Activated T-cell treated with anti-CD3 and anti-CD28 coated beads, Interleukin-2, amount 50 U/mL, for 72 hours (primary cell): ENCODE measurements around the gene AKR1B15. TPM values are rescaled to one million over a fixed set of nuclear protein-coding genes. Genes with fewer than 3 reads are reported as not detected.
A peak's percentile ranks its signal among the peaks of the same experiment; 100 is the strongest.
"Not testable (repeated sequence)": the region's sequence is repeated elsewhere in the genome, so short reads cannot be mapped to it uniquely, and the experiment has no call there.

ENCODE experiments used
- ATAC-seq, 2 donors: fragments of 150-1000 bp; cut with Tn5 transposase; replicated peaks in 1 of 2; 2 replicates each; pipeline ENCODE4 v1.10.0; 2021; ENCODE audit warnings: moderate library complexity in 2 of 2, mild to moderate bottlenecking in 1 of 2
- DNase-seq, 2 donors: peaks; one replicate each; pipeline ENCODE4 v3.0.0; 2021 to 2022; ENCODE audit warnings: mixed read lengths in 1 of 2
- H3K27ac Mint-ChIP-seq: one replicate; pipeline ENCODE4 v1.8.0; 2022; ENCODE audit warnings: mild to moderate bottlenecking, moderate library complexity, mixed read lengths
- H3K27me3 Mint-ChIP-seq: one replicate; pipeline ENCODE4 v1.8.0; 2022; ENCODE audit warnings: low read depth, mixed read lengths
- H3K36me3 Mint-ChIP-seq, 2 donors: one replicate each; pipeline ENCODE4 v1.8.0; 2022; ENCODE audit warnings: mixed read lengths in 2 of 2, mild to moderate bottlenecking in 1 of 2; ENCODE audit not compliant: insufficient read depth in 2 of 2
- H3K4me1 Mint-ChIP-seq: one replicate; pipeline ENCODE4 v1.8.0; 2022; ENCODE audit warnings: low read depth, mixed read lengths
- H3K4me3 Mint-ChIP-seq, 2 donors: one replicate each; pipeline ENCODE4 v1.8.0; 2022; ENCODE audit warnings: mild to moderate bottlenecking in 2 of 2, mixed read lengths in 2 of 2, moderate library complexity in 2 of 2
- H3K9me3 Mint-ChIP-seq, 2 donors: one replicate each; pipeline ENCODE4 v1.8.0; 2022; ENCODE audit warnings: mixed read lengths in 2 of 2
- total RNA-seq, 2 donors: library from RNA; stranded (reverse); gene quantifications; one replicate each; pipeline ENCODE4 v1.2.3, GENCODE V29; 2022

AKR1B15 gene
- total RNA-seq, 2 donors from 2014 or later, result not detected

GRCh38 chr7:134554417-134554966, 5.6 kb downstream of the AKR1B15 start:
- DNase-seq, result no peak
- ATAC-seq, result no peak
- Mint-ChIP-seq H3K27ac (no peak overlapping the region), H3K4me3 (no peak overlapping the region), H3K27me3 (no peaks in the 10 kb centered on the region), H3K9me3 (no peaks in the 10 kb centered on the region), H3K4me1 (no peaks in the 10 kb centered on the region), H3K36me3 (no peaks in the 10 kb centered on the region)

- H3K4me3 Mint-ChIP-seq, result no peak overlapping the region
- H3K36me3 Mint-ChIP-seq, result peaks cover 0 to 3% of the 10 kb centered on the region in 2 donors
- DNase-seq, result no peak
Measured at GRCh38 chr7:134557391-134557790, 8.5 kb downstream of the AKR1B15 start.

GRCh38 chr7:134558370-134558769, 9.5 kb downstream of the AKR1B15 start:
- peaks cover 5% of the 10 kb centered on the region for H3K4me1 Mint-ChIP-seq
- ATAC-seq (no peak), DNase-seq (no peak)
- H3K36me3 Mint-ChIP-seq, result peaks cover 5 to 8% of the 10 kb centered on the region in 2 donors
- H3K4me3 Mint-ChIP-seq, result no peak overlapping the region
- H3K27me3 Mint-ChIP-seq, result no peaks in the 10 kb centered on the region
- H3K27ac Mint-ChIP-seq, result no peak overlapping the region
- H3K9me3 Mint-ChIP-seq, result peaks cover 3 to 4% of the 10 kb centered on the region in 2 donors

More at GRCh38 chr7:134557391-134557790, 8.5 kb downstream of the AKR1B15 start:
- Mint-ChIP-seq H3K9me3 (no peaks in the 10 kb centered on the region), H3K4me1 (peaks cover 5% of the 10 kb centered on the region), H3K27ac (no peak overlapping the region), H3K27me3 (no peaks in the 10 kb centered on the region)
- ATAC-seq, result no peak

- not testable (repeated sequence) for H3K4me1 Mint-ChIP-seq, H3K9me3 Mint-ChIP-seq, H3K4me3 Mint-ChIP-seq, H3K27me3 Mint-ChIP-seq, H3K27ac Mint-ChIP-seq, DNase-seq, H3K36me3 Mint-ChIP-seq, ATAC-seq
Measured at GRCh38 chr7:134561616-134562015, 12.7 kb downstream of the AKR1B15 start.

- H3K4me1 Mint-ChIP-seq, result peaks cover 5% of the 10 kb centered on the region
- H3K4me3 Mint-ChIP-seq, result no peak overlapping the region
- H3K27me3 Mint-ChIP-seq, result no peaks in the 10 kb centered on the region
- peaks cover 7 to 8% of the 10 kb centered on the region in 2 donors for H3K36me3 Mint-ChIP-seq
- H3K9me3 Mint-ChIP-seq, result peaks cover 4 to 7% of the 10 kb centered on the region in 2 donors
- DNase-seq (no peak), ATAC-seq (peak in 1 of 2 donors; percentile 53)
- H3K27ac Mint-ChIP-seq, result no peak overlapping the region
Measured at GRCh38 chr7:134562136-134562535, 13.2 kb downstream of the AKR1B15 start.

GRCh38 chr7:134563398-134563749, 14.5 kb downstream of the AKR1B15 start:
- H3K27ac Mint-ChIP-seq, H3K9me3 Mint-ChIP-seq, H3K4me3 Mint-ChIP-seq, ATAC-seq, H3K27me3 Mint-ChIP-seq, DNase-seq, H3K4me1 Mint-ChIP-seq, H3K36me3 Mint-ChIP-seq: not testable (repeated sequence)

- peaks cover 5% of the 10 kb centered on the region for H3K4me1 Mint-ChIP-seq
- no peak for DNase-seq
- H3K9me3 Mint-ChIP-seq, result peaks cover 7 to 11% of the 10 kb centered on the region in 2 donors
- no peaks in the 10 kb centered on the region for H3K27me3 Mint-ChIP-seq
- ATAC-seq, result no peak
- H3K4me3 Mint-ChIP-seq, result no peak overlapping the region
- H3K36me3 Mint-ChIP-seq, result peaks cover 8% of the 10 kb centered on the region in 2 donors
- H3K27ac Mint-ChIP-seq, result no peak overlapping the region
Measured at GRCh38 chr7:134565643-134566136, 16.8 kb downstream of the AKR1B15 start.

- H3K27me3 Mint-ChIP-seq, result no peaks in the 10 kb centered on the region
- DNase-seq (no peak), ATAC-seq (no peak)
Measured at GRCh38 chr7:134567368-134567767, 18.5 kb downstream of the AKR1B15 start.

GRCh38 chr7:134569962-134570361, 21.1 kb downstream of the AKR1B15 start:
- H3K27me3 Mint-ChIP-seq, H3K4me3 Mint-ChIP-seq, DNase-seq, H3K4me1 Mint-ChIP-seq, H3K27ac Mint-ChIP-seq, H3K36me3 Mint-ChIP-seq, H3K9me3 Mint-ChIP-seq, ATAC-seq: not testable (repeated sequence)

More at GRCh38 chr7:134567368-134567767, 18.5 kb downstream of the AKR1B15 start:
- Mint-ChIP-seq H3K36me3 (peaks cover 5 to 8% of the 10 kb centered on the region in 2 donors), H3K27ac (peak overlapping the region; percentile 13), H3K4me3 (no peak overlapping the region), H3K9me3 (peaks cover 7 to 11% of the 10 kb centered on the region in 2 donors), H3K4me1 (no peaks in the 10 kb centered on the region)

GRCh38 chr7:134571101-134571500, 22.2 kb downstream of the AKR1B15 start:
- H3K9me3 Mint-ChIP-seq, result peaks cover 4 to 5% of the 10 kb centered on the region in 2 donors
- DNase-seq (no peak), ATAC-seq (no peak)
- peaks cover 7% of the 10 kb centered on the region for H3K27me3 Mint-ChIP-seq
- H3K36me3 Mint-ChIP-seq, result peaks cover 0 to 1% of the 10 kb centered on the region in 2 donors
- no peak overlapping the region for H3K27ac Mint-ChIP-seq
- no peaks in the 10 kb centered on the region for H3K4me1 Mint-ChIP-seq
- no peak overlapping the region for H3K4me3 Mint-ChIP-seq

- H3K27me3 Mint-ChIP-seq, result peaks cover 7% of the 10 kb centered on the region
- peaks cover 0 to 1% of the 10 kb centered on the region in 2 donors for H3K36me3 Mint-ChIP-seq
- H3K4me3 Mint-ChIP-seq, result no peak overlapping the region
Measured at GRCh38 chr7:134571746-134572461, 23.0 kb downstream of the AKR1B15 start.

GRCh38 chr7:134574322-134574721, 25.4 kb downstream of the AKR1B15 start:
- H3K9me3 Mint-ChIP-seq, result peaks cover 4 to 5% of the 10 kb centered on the region in 2 donors
- H3K4me3 Mint-ChIP-seq, result no peak overlapping the region
- no peaks in the 10 kb centered on the region for H3K4me1 Mint-ChIP-seq
- ATAC-seq (no peak), DNase-seq (no peak)
- H3K27ac Mint-ChIP-seq, result no peak overlapping the region
- H3K27me3 Mint-ChIP-seq, result peaks cover 26% of the 10 kb centered on the region
- peaks cover 0 to 1% of the 10 kb centered on the region in 2 donors for H3K36me3 Mint-ChIP-seq

More at GRCh38 chr7:134571746-134572461, 23.0 kb downstream of the AKR1B15 start:
- Mint-ChIP-seq H3K27ac (no peak overlapping the region), H3K9me3 (peaks cover 4 to 5% of the 10 kb centered on the region in 2 donors), H3K4me1 (no peaks in the 10 kb centered on the region)
- ATAC-seq (no peak), DNase-seq (no peak)

GRCh38 chr7:134584290-134584689, 35.4 kb downstream of the AKR1B15 start:
- H3K27ac Mint-ChIP-seq, result no peak overlapping the region
- H3K4me3 Mint-ChIP-seq, result no peak overlapping the region
- H3K27me3 Mint-ChIP-seq, result peaks cover 65% of the 10 kb centered on the region
- peaks cover 0 to 3% of the 10 kb centered on the region in 2 donors for H3K9me3 Mint-ChIP-seq
- H3K4me1 Mint-ChIP-seq, result no peaks in the 10 kb centered on the region
- H3K36me3 Mint-ChIP-seq, result no peaks in the 10 kb centered on the region
- ATAC-seq (no peak), DNase-seq (no peak)
